HG03280 (cell line): Measurements from ENCODE around the gene ESR2.
"Not testable (repeated sequence)": the region's sequence is repeated elsewhere in the genome, so short reads cannot be mapped to it uniquely, and the experiment has no call there.

Source experiments
- ATAC-seq: cut with Tn5 transposase; IDR thresholded peaks from one replicate; pipeline ENCODE4 v1.9.1; 2021; ENCODE audit warnings: mild to moderate bottlenecking, moderate library complexity; ENCODE audit not compliant: unreplicated experiment

Gene ESR2

GRCh38 chr14:64201296-64201695, 92.9 kb downstream of the ESR2 start:
- ATAC-seq, result no peak

GRCh38 chr14:64200170-64200569, 94.0 kb downstream of the ESR2 start:
- no peak for ATAC-seq

GRCh38 chr14:64198486-64198885, 95.7 kb downstream of the ESR2 start:
- no peak for ATAC-seq

GRCh38 chr14:64197996-64198395, 96.2 kb downstream of the ESR2 start:
- no peak for ATAC-seq

GRCh38 chr14:64196814-64197411, 97.3 kb downstream of the ESR2 start:
- ATAC-seq, result no peak

- no peak for ATAC-seq
Measured at GRCh38 chr14:64196056-64196455, 98.1 kb downstream of the ESR2 start.

GRCh38 chr14:64195199-64195598, 99.0 kb downstream of the ESR2 start:
- no peak for ATAC-seq

- no peak for ATAC-seq
Measured at GRCh38 chr14:64194404-64194803, 99.8 kb downstream of the ESR2 start.

GRCh38 chr14:64193821-64194220, 100.3 kb downstream of the ESR2 start:
- no peak for ATAC-seq

GRCh38 chr14:64191756-64192155, 102.4 kb downstream of the ESR2 start:
- ATAC-seq, result no peak

GRCh38 chr14:64190974-64191502, 103.1 kb downstream of the ESR2 start:
- no peak for ATAC-seq

- ATAC-seq, result no peak
Measured at GRCh38 chr14:64187331-64187730, 106.8 kb downstream of the ESR2 start.

GRCh38 chr14:64186231-64187129, 107.7 kb downstream of the ESR2 start:
- no peak for ATAC-seq

- no peak for ATAC-seq
Measured at GRCh38 chr14:64185184-64185583, 109.0 kb downstream of the ESR2 start.

- no peak for ATAC-seq
Measured at GRCh38 chr14:64184103-64184729, 110.0 kb downstream of the ESR2 start.

GRCh38 chr14:64182908-64183307, 111.3 kb downstream of the ESR2 start:
- not testable (repeated sequence) for ATAC-seq

- no peak for ATAC-seq
Measured at GRCh38 chr14:64178814-64179213, 115.4 kb downstream of the ESR2 start.

GRCh38 chr14:64176330-64176729, 117.8 kb downstream of the ESR2 start:
- no peak for ATAC-seq

GRCh38 chr14:64174922-64175782, 119.0 kb downstream of the ESR2 start:
- no peak for ATAC-seq

GRCh38 chr14:64170181-64170580, 124.0 kb downstream of the ESR2 start:
- ATAC-seq, result no peak

- ATAC-seq, result no peak
Measured at GRCh38 chr14:64159588-64159987, 134.6 kb downstream of the ESR2 start.
